ENCODE data around the gene STAC3.
A peak's percentile ranks its signal among the peaks of the same experiment; 100 is the strongest.

The STAC3 gene

DNA sequence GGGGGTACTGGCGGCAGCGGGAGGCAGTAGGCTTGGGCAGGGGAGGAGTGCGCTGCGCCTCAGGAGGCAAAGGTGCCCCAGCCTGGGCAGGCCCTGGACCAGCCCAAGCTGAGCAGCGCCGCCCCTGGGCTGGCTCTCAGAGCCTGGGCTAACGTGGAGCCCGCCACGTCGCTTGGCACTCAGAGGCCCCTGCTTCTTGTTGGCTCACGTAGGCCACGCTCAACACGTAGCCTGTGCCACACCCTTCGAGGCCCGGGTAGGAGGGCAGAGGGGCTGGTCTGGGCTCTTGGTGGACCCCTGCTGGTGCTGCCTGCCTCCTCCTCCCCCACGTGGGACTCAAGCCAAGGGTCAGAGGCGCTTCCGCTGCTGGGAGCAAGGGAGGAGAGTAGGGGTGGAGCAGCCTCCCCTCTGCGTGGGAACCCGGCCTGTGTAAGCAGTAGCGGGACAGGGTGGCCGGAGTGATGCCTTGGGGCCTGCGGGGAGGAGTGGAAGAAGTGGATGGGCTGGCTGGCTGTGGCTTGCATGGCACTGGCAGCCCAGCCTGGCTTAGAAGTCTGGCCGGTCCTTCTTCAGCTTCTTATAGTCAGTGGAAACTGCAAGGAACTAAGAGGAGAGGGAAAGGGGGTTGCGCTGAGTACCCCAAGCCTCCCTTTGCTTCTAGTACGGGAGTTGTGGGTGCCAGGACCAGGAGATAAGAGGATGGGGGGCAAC, 15.8 kb downstream of the STAC3 start:
- DNase-seq, result no peak

DNA sequence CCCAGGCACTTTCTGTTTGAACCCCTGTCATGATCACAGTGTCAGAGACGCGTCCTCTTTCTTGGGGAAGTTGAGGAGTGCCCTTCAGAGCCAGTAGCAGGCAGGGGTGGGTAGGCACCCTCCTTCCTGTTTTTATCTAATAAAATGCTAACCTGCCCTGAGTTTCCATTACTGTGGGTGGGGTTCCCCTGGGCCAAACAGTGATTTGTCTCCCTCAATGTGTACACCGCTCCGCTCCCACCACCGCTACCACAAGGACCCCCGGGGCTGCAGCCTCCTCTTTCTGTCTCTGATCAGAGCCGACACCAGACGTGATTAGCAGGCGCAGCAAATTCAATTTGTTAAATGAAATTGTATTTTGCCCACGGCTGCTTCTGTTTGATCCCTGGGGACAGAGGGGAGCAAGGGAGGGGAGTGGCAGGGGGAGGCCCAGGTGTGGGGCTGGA, 16.4 kb downstream of the STAC3 start:
- no peak for DNase-seq

- no peak for DNase-seq
Observed at GRCh38 chr12:57234233-57234570, 16.8 kb downstream of the STAC3 start.

GRCh38 chr12:57233357-57234232, 17.4 kb downstream of the STAC3 start:
- DNase-seq, result no peak

DNA sequence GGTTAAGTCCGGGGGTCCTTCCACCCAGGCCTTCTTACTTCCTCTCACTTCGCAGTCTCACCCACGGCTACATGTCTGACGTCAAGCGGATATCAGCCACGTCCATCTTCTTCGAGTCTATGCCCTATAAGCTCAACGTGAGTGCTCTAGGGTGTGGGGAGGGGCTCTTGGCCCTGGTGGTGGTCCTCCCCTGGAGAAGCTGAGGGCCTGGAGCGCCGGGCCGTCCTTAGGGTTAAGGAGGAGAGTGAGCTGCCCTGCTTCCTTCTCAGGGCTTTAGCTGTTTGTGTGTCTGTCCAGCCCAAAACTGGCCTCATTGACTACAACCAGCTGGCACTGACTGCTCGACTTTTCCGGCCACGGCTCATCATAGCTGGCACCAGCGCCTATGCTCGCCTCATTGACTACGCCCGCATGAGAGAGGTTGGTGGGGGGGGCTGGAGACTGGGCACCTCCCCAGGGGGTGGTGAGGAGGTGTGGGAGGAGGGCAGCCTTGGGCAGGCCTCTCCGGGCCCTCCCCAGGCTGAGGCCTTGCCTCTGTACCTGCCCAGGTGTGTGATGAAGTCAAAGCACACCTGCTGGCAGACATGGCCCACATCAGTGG, 18.7 kb downstream of the STAC3 start:
- DNase-seq, result no peak

DNA sequence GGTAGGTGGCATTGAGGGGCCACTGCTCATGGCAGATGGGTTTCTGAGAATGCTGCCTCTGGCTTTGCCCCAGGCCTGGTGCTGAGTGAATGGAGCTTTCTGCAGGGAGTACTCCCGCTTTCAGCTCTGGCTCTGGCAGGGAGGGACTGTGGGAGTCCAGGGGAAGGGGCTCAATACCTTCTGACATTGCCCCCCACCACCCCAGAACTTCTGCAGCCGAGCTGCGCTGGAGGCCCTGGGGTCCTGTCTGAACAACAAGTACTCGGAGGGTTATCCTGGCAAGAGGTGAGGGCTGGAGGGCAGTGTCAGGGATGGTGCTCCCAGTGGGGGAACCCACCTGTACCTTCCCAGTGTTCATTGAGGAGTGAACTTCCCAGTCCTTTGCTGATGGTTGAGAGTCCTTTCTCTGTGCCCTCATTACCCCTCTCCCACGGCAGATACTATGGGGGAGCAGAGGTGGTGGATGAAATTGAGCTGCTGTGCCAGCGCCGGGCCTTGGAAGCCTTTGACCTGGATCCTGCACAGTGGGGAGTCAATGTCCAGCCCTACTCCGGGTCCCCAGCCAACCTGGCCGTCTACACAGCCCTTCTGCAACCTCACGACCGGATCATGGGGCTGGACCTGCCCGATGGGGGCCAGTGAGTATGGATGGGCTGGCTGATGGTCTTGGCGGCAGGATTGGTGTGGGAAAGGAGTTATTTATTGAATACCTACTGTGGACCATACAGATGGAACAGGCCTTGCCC, 19.5 kb downstream of the STAC3 start:
- DNase-seq, result no peak

GRCh38 chr12:57230381-57231155, 20.4 kb downstream of the STAC3 start:
- no peak for DNase-seq

DNA sequence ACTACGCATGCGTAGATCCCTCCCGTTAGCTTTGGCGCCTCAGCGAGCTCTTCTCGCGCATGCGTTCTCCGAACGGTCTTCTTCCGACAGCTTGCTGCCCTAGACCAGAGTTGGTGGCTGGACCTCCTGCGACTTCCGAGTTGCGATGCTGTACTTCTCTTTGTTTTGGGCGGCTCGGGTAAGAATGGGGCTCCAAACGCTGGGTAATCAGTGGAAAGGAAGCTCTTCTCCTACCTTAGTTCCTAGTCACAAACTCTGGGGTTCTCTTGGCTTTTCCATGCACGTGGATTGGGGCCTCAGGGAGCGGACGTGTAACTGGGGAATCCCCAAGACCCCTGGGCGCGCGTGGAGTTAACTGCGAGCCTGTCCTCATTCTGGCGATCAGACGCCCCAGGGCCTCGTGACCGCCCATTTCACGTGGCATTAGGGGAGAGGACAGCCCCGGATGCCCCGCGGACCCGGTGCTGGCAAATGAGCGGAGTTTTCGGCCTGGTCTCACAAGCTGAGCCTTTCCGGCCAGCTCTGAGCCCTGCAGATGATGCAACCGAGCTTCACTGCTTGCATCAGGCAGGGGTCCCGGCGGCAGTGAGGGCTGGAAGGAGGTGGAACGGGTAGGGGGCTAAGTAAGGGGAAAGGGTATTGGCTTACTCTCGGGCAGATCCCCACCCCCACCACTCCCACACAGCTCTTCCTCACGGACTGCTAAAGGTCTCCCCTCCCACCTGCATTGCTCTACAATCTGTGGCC, 21.2 kb downstream of the STAC3 start, which contains the start of gene SHMT2:
Gene SHMT2 (plus strand): TSS at position 78 of the 747 bp plus-strand sequence. CDS start 68 bp downstream, at position 146.
- DNase-seq, result peak; percentile 89

DNA sequence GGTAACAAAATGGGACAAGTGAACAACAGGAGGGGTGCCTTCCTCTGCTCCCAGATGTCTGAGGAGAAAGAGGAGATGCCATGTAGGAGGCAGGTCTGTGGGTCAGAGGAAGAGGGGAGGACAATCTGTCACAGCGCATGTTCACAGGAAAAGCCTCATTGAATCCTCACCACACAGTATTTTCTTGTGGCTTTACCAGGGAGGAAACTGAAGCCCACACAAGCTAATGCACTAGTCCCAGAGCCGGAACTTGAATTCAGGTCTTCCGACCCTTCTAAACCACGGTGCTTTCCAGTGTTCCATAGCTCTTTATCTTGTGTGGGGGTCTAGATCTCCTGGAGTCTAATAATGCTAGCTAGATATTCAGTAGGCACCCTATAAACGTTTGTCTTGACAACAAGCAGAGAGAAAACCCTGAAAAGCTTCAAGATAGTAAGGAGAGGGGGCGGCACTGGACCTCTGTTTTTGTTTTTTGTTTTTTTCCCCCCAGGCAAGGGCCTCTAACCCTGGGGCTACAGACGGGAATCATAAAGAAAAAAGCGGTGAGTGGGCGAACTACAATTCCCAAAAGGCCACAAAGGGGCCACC, 21.8 kb downstream of the STAC3 start:
- no peak for DNase-seq

- DNase-seq, result no peak
Observed at GRCh38 chr12:57227315-57228115, 23.5 kb downstream of the STAC3 start.

DNA sequence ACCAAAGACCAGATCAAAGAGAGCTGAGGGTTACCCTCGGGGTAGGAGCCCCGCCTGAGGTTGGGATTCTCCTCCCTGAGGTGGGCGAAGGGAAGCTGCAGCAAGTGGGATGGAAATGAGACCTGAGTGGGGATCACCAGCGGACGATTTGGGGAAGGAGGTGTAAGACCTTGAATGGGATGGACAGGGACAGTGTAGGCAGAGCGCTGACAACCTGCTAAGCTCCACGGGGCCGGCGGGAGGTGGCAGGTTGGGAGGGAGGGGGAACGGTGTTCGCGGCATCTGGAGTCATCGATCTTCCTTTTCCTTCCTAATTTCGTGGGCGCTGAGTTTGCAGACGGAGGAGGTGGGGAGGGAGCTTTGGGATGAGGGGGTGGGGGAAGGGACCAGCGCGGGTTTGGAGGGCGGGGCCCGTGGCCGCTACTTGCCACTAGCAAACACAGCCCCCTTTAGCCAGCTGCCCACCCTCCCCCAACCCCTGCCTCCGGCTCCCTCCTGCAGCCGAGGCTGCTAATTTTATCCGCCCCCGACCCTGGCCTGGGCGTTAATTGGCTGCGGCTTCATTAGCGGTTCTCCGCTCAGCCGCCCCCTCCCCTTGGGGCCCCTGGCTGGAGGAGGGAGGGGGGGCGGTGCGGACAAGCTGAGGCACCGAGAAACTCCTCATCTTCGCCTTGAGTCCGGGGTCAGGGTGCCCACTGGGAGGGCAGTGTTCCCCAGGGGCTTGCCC, 24.2 kb downstream of the STAC3 start:
- no peak for DNase-seq

DNA sequence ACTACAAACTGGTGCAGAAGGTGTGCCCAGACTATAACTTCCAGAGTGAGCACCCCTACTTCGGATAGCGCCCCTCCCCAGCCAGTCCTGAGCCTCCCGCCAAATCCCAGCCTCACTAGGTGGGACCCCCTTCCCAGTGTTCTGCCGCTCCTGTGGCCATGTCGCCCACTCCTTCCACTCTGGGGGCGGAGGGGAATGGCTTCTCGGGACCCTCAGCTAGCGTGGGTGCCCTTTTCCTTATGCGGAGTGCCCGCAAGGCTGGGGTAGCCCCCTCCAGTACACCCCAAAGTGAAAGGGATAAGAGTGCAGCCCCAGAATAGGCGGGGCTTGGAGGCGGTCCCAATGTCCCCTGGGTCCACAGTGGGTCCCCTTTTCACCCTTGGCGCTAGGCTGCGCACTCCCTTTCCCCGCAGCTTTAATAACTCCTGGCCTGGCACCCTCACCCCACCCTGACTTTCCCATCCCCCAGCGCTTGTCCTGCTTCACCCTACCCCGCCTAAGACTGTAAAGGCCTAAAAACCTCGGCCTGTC, 25.2 kb downstream of the STAC3 start:
- DNase-seq, result no peak

GRCh38 chr12:57224973-57225679, 25.9 kb downstream of the STAC3 start:
- peak; percentile 71 for DNase-seq

GRCh38 chr12:57224278-57224972, 26.6 kb downstream of the STAC3 start:
- DNase-seq, result no peak

GRCh38 chr12:57223191-57224165, 27.5 kb downstream of the STAC3 start:
- DNase-seq, result no peak
